SK-N-MC (cell line): ENCODE measurements around the gene COL8A2.

ENCODE experiments used
- DNase-seq: peaks from one replicate; pipeline ENCODE4 v3.0.0-alpha.2; 2011; ENCODE audit warnings: low read depth, low spot score
- H3K27ac ChIP-seq: fragments of 200-600 bp; sonication (generic); 2 replicates; pipeline ENCODE4 v1.5.1; 2016; ENCODE audit warnings: mixed run types
- H3K36me3 ChIP-seq: fragments of 200-600 bp; sonication (generic); 2 replicates; pipeline ENCODE4 v1.6.1; 2017; ENCODE audit warnings: antibody characterized with exemption, low read length, mixed read lengths; ENCODE audit not compliant: insufficient read depth
- H3K4me3 ChIP-seq: fragments of 200-600 bp; sonication (generic); 2 replicates; pipeline ENCODE4 v1.5.1; 2016
- H3K9ac ChIP-seq: fragments of 200-600 bp; sonication (generic); 2 replicates; pipeline ENCODE4 v1.8.0; 2017; ENCODE audit warnings: mixed run types, mixed read lengths; ENCODE audit not compliant: insufficient read length
- H3K9me3 ChIP-seq: fragments of 200-600 bp; sonication (generic); 2 replicates; pipeline ENCODE4 v1.6.1; 2017; ENCODE audit warnings: low read depth, mild to moderate bottlenecking, antibody characterized with exemption, low read length, moderate library complexity, mixed read lengths
- EZH2 ChIP-seq: fragments of 200-600 bp; sonication (generic); IDR thresholded peaks from one replicate; pipeline ENCODE4 v1.6.1; 2017; ENCODE audit warnings: antibody characterized with exemption
- FOXP2 ChIP-seq: optimal IDR thresholded peaks from 2 replicates; pipeline ENCODE3; 2011; ENCODE audit warnings: mild to moderate bottlenecking, moderate library complexity; ENCODE audit not compliant: insufficient read depth; ENCODE audit errors: extremely low read length, control extremely low read depth
- POLR2AphosphoS5 ChIP-seq: IDR thresholded peaks from 2 replicates; pipeline ENCODE4 v1.6.1; 2012; ENCODE audit warnings: mild to moderate bottlenecking, low read depth, low read length, borderline replicate concordance

Gene COL8A2

GRCh38 chr1:36154765-36155407, 29.9 kb upstream of the COL8A2 start:
- Histone ChIP-seq H3K27ac (peak overlapping the region; percentile 89; the same call in 1 of the 2 replicates), H3K36me3 (peaks cover 8% of the 10 kb centered on the region; the same call in 1 of the 2 replicates), H3K4me3 (peak overlapping the region; percentile 98), H3K9ac (peak overlapping the region; percentile 88), H3K9me3 (no peaks in the 10 kb centered on the region)
- TF ChIP-seq FOXP2 (no peak), EZH2 (no peak), POLR2AphosphoS5 (no peak)
- no peak for DNase-seq

DNA sequence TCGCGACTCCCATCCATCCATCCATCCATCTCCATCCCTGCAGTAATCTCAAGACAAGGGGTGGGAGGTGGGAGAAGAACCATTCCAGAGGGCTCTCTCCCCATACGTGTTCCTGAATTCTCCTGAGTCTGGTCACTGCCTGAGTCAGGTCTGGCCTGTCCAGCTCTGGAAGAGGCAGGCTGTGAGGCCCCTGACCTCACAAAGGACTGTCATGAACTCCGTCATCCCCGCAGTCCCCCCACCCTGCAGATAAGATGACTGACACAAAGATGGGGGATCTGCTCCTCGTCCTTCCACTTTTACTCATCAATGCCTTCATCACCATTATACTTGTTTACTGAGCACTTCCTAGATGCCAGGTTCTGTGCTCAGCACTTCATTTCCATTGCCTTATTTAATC, 29.3 kb upstream of the COL8A2 start:
- no peak for DNase-seq
- H3K4me3 ChIP-seq = no peak overlapping the region
- no peaks in the 10 kb centered on the region for H3K9me3 ChIP-seq
- peaks cover 5% of the 10 kb centered on the region; the same call in 1 of the 2 replicates for H3K36me3 ChIP-seq
- TF ChIP-seq EZH2 = no peak
- TF ChIP-seq FOXP2 = no peak
- TF ChIP-seq POLR2AphosphoS5 = no peak
- H3K9ac ChIP-seq = no peak overlapping the region
- 0 out of 2 replicates have a peak overlapping the region, but pooled peaks have one; percentile 21 for H3K27ac ChIP-seq

DNA sequence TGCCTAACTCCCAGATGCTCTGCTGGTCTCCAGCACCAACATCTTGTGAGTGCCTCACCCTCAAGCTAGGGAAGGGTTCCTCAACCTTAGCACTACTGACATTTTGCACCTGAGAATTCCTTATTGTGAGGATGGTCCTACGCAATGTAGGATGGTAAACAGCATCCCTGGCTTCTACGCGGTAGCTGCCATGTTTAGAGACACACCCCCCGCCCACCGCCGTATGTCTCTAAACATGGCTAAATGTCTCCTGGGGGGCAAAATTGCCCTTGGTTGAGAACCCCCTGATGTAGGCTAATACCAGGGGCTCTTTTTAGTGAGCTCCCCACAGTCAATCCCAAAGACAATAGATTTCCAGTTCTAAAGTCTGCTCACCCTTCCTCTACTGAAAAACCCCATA, 28.5 kb upstream of the COL8A2 start:
- Histone ChIP-seq H3K27ac (0 out of 2 replicates have a peak overlapping the region, but pooled peaks have one; percentile 95), H3K36me3 (peaks cover 5% of the 10 kb centered on the region; the same call in 1 of the 2 replicates), H3K4me3 (no peak overlapping the region), H3K9me3 (no peaks in the 10 kb centered on the region), H3K9ac (no peak overlapping the region)
- TF ChIP-seq FOXP2 = no peak
- no peak for TF ChIP-seq EZH2
- TF ChIP-seq POLR2AphosphoS5 = no peak
- DNase-seq = no peak

DNA sequence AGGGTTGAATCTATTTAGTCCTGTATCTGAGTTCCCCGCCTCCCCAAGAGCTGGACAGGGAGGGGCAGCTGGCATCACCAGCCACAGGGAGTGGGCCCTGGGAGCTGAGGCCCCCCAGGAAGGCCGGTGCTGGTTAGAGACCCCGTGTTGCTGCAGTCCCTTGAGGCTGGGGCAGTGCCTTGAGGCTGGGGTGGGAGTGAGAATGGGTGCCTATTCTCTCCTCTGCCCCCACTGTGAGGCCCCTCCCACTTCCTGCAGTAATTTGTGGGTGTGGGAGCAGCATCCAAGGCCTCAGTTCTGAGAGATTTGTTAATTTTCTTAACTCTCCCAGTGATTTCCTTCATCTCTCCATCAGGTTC, 26.8 kb upstream of the COL8A2 start:
- H3K27ac ChIP-seq = peak overlapping the region; percentile 95
- peak overlapping the region; percentile 50 for H3K9ac ChIP-seq

DNA sequence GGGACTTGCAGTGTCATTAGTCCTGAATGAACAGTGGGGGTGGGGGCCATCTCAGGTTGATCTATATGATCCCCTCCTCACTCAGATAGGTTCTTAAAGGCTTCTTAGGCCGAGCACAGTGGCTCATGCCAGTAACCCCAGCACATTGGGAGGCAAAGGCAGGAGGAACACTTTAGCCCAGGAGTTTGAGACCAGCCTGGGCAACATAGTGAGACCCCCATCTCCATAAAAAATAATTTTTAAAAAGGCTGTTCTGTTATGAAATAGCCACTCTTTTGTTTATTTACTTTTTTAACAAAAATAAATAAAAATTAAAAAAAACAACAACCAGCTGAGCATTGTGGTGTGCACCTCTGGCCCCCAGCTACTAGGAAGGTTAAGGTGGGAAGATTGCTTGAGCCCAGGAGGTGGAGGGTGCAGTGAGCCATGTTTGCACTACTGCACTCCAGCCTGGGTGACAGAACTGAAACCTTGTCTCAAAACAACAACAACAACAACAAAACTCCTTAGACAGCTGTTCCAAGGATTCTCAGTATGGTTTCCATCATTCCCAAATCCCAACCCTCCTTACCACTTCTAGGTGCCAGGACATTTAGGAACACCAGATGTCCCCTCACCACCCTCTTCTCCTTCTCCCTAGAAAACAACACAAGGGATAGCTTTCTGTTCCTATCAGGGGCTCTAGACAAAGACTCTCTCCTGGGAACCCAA, 26.3 kb upstream of the COL8A2 start:
- Histone ChIP-seq H3K27ac (peak overlapping the region; percentile 95), H3K36me3 (peaks cover 13% of the 10 kb centered on the region; the same call in 1 of the 2 replicates), H3K9me3 (no peaks in the 10 kb centered on the region), H3K9ac (peak overlapping the region; percentile 50), H3K4me3 (peak overlapping the region; percentile 67)
- DNase-seq = no peak
- no peak for TF ChIP-seq FOXP2
- no peak; the same call in 1 of the 2 replicates for TF ChIP-seq POLR2AphosphoS5
- TF ChIP-seq EZH2 = no peak

More for the DNA sequence above, 26.8 kb upstream of the COL8A2 start:
- peak overlapping the region; percentile 67 for H3K4me3 ChIP-seq
- DNase-seq = no peak
- no peaks in the 10 kb centered on the region for H3K9me3 ChIP-seq
- TF ChIP-seq POLR2AphosphoS5 (peak; percentile 55), EZH2 (no peak), FOXP2 (no peak)
- H3K36me3 ChIP-seq = peaks cover 9% of the 10 kb centered on the region; the same call in 1 of the 2 replicates

GRCh38 chr1:36150296-36151133, 25.5 kb upstream of the COL8A2 start:
- H3K27ac ChIP-seq = peak overlapping the region; percentile 95
- peak overlapping the region; percentile 24 for H3K9ac ChIP-seq
- H3K36me3 ChIP-seq = peaks cover 13% of the 10 kb centered on the region; the same call in 1 of the 2 replicates
- DNase-seq = no peak
- H3K9me3 ChIP-seq = no peaks in the 10 kb centered on the region
- peak; percentile 56; the same call in 1 of the 2 replicates for TF ChIP-seq POLR2AphosphoS5
- TF ChIP-seq EZH2 = no peak
- no peak for TF ChIP-seq FOXP2
- H3K4me3 ChIP-seq = peak overlapping the region; percentile 67

DNA sequence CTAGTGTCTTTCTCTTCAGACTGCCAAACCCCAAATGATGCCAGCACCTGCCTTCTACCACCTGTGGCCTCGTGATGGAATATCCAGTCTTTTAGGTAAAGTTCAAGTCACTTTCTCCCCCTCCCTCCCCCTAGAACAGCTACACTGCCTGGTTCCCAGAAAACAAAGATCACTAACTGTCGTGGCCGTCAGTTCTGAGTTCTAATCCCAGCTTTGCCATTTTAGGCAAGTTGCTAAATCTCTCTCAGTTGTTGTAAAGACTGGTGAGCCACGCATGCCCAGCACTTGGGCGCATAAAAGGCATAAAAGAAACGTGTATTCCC, 24.9 kb upstream of the COL8A2 start:
- DNase-seq = no peak
- Histone ChIP-seq H3K27ac (peak overlapping the region; percentile 95), H3K9me3 (no peaks in the 10 kb centered on the region), H3K36me3 (peaks cover 13% of the 10 kb centered on the region; the same call in 1 of the 2 replicates), H3K9ac (peak overlapping the region; percentile 24), H3K4me3 (peak overlapping the region; percentile 61)
- TF ChIP-seq POLR2AphosphoS5 (no peak), EZH2 (no peak), FOXP2 (no peak)
